Glutamatergic neuron (in vitro differentiated cells): ENCODE data around the gene SRPK3. TPM values are rescaled to one million over a fixed set of nuclear protein-coding genes. Genes with fewer than 3 reads are reported as not detected.

Source experiments
- DNase-seq: peaks from one replicate; pipeline ENCODE4 v3.0.0; 2022
- H3K27ac Mint-ChIP-seq: one replicate; pipeline ENCODE4 v1.8.0; 2020; ENCODE audit warnings: mild to moderate bottlenecking, mixed read lengths, inconsistent platforms; ENCODE audit not compliant: unreplicated experiment
- H3K27me3 Mint-ChIP-seq: one replicate; pipeline ENCODE4 v1.8.0; 2020; ENCODE audit warnings: mild to moderate bottlenecking, moderate library complexity, mixed read lengths, inconsistent platforms; ENCODE audit not compliant: unreplicated experiment
- H3K36me3 Mint-ChIP-seq: one replicate; pipeline ENCODE4 v1.8.0; 2020; ENCODE audit warnings: mild to moderate bottlenecking, mixed read lengths, inconsistent platforms; ENCODE audit not compliant: unreplicated experiment
- H3K4me1 Mint-ChIP-seq: one replicate; pipeline ENCODE4 v1.8.0; 2020; ENCODE audit warnings: mild to moderate bottlenecking, low read depth, mixed read lengths, inconsistent platforms; ENCODE audit not compliant: unreplicated experiment
- H3K4me3 Mint-ChIP-seq: one replicate; pipeline ENCODE4 v1.8.0; 2020; ENCODE audit warnings: mild to moderate bottlenecking, mixed read lengths, inconsistent platforms; ENCODE audit not compliant: unreplicated experiment
- H3K9me3 Mint-ChIP-seq: one replicate; pipeline ENCODE4 v1.8.0; 2020; ENCODE audit warnings: mild to moderate bottlenecking, moderate library complexity, mixed read lengths, inconsistent platforms; ENCODE audit not compliant: unreplicated experiment
- CTCF ChIP-seq: fragments of 200-600 bp; sonication (generic); IDR thresholded peaks from one replicate; pipeline ENCODE4 v1.5.0; 2021; ENCODE audit not compliant: partially characterized antibody, unreplicated experiment
- total RNA-seq: library from RNA; stranded (reverse); fragmentation: NEBNext Ultra II Directional; extraction: Animal tissue kit (Norgen Biotek cat#: 25700); gene quantifications from one replicate; pipeline ENCODE4 v1.2.1, GENCODE V29; 2021; ENCODE audit not compliant: unreplicated experiment

The SRPK3 gene
- total RNA-seq, 1 donor from 2014 or later = not detected

DNA sequence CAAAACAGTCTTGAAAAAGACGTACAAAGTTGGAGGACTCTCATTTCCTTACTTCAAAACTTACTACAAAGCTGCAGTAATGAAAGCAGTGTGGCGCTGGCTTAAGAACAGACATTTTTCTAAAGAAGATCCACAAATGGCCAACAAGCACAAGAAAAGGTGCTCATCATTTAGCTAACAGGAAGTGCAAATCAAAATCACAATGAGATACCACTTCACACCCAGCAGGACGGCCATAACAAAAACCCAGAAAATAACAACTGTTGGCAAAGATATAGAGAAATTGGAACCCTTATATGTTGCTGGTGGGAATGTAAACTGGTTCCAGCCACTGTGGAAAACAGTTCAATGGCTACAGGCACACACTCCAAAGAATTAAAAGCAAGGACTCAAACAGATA is 46.2 kb downstream of the SRPK3 start:
- TF ChIP-seq CTCF = no peak
- H3K4me3 Mint-ChIP-seq = peak overlapping the region; percentile 32
- H3K9me3 Mint-ChIP-seq = peaks cover 12% of the 10 kb centered on the region
- H3K36me3 Mint-ChIP-seq = no peaks in the 10 kb centered on the region
- peaks cover 8% of the 10 kb centered on the region for H3K27me3 Mint-ChIP-seq
- peaks cover 3% of the 10 kb centered on the region for H3K4me1 Mint-ChIP-seq
- no peak overlapping the region for H3K27ac Mint-ChIP-seq
- no peak for DNase-seq

DNA sequence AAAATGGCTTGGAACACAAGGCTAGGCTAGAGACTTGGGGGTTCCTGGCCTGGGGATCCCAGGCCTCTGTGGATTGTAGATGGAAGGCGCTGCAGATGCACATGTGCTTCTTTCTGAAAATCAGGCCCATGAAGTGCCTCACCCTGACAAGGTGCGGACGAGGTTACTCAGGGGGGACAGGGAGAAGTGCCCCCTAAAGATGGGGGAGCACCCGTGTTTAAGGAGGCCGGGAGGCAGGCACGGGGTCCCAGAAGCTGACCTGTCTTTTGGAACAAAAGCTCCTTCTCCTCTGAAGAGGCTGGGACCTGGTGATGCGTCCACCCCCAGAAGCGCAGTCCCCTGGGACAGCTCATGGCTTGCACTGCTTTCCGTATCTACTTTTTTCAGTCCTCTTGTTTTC is 47.1 kb downstream of the SRPK3 start:
- peaks cover 5% of the 10 kb centered on the region for H3K9me3 Mint-ChIP-seq
- H3K4me3 Mint-ChIP-seq = peak overlapping the region; percentile 73
- H3K4me1 Mint-ChIP-seq = no peaks in the 10 kb centered on the region
- no peak for TF ChIP-seq CTCF
- no peak for DNase-seq
- no peaks in the 10 kb centered on the region for H3K36me3 Mint-ChIP-seq
- peaks cover 4% of the 10 kb centered on the region for H3K27me3 Mint-ChIP-seq
- H3K27ac Mint-ChIP-seq = no peak overlapping the region

DNA sequence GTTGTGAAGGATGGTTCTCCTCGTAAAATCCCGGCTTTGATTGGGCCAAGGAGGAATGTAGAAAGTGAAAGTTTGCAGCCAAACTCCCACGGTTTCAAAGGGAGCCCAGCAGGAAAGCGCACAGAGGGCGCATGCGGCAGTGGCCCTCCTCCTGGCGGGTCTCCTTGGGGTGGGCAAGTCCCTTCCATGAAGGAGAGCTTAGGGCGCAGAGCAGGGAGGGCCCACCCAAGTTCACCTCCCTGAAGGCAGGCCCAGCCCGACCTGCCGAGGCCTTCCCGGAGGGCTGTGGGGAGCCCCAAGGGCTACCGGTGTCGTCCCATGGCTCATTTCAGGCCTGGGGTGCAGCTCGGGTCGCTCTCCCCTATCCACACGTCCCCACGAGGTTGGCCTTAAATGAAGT is 47.5 kb downstream of the SRPK3 start:
- H3K4me3 Mint-ChIP-seq = peak overlapping the region; percentile 71
- no peak for DNase-seq
- no peak overlapping the region for H3K27ac Mint-ChIP-seq
- H3K4me1 Mint-ChIP-seq = no peaks in the 10 kb centered on the region
- H3K27me3 Mint-ChIP-seq = peaks cover 4% of the 10 kb centered on the region
- no peaks in the 10 kb centered on the region for H3K36me3 Mint-ChIP-seq
- peaks cover 5% of the 10 kb centered on the region for H3K9me3 Mint-ChIP-seq
- TF ChIP-seq CTCF = no peak

- no peaks in the 10 kb centered on the region for H3K36me3 Mint-ChIP-seq
- no peaks in the 10 kb centered on the region for H3K4me1 Mint-ChIP-seq
- H3K4me3 Mint-ChIP-seq = peak overlapping the region; percentile 74
- H3K9me3 Mint-ChIP-seq = peaks cover 5% of the 10 kb centered on the region
- no peak for DNase-seq
- H3K27ac Mint-ChIP-seq = no peak overlapping the region
- H3K27me3 Mint-ChIP-seq = peaks cover 4% of the 10 kb centered on the region
- no peak for TF ChIP-seq CTCF
Measured at GRCh38 chrX:153828723-153829548, 48.1 kb downstream of the SRPK3 start.

DNA sequence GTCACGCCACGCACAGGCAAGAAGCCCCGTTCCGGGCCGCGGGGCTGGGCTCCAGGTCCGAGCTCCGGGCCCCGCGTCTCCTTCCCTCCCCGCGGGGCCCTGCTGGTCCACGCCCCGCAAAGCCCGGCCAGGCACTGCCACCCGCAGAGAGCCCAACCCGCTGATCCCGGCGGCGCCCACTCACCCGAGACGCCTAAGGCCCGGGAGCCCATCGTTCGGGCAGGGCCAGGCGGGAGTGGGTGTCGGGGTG is 48.6 kb downstream of the SRPK3 start:
- H3K27ac Mint-ChIP-seq = no peak overlapping the region
- peak overlapping the region; percentile 74 for H3K4me3 Mint-ChIP-seq

More for the DNA sequence above, 48.6 kb downstream of the SRPK3 start:
- no peaks in the 10 kb centered on the region for H3K36me3 Mint-ChIP-seq
- DNase-seq = no peak
- no peaks in the 10 kb centered on the region for H3K4me1 Mint-ChIP-seq
- no peak for TF ChIP-seq CTCF
- H3K9me3 Mint-ChIP-seq = peaks cover 5% of the 10 kb centered on the region
- H3K27me3 Mint-ChIP-seq = peaks cover 4% of the 10 kb centered on the region
